SIG-M5 (cell line): ENCODE measurements around the gene KCNQ1.

Experiments
- DNase-seq: peaks from one replicate; lab custom pipeline; 2025; lab: John Stamatoyannopoulos, UW

The KCNQ1 gene

DNA sequence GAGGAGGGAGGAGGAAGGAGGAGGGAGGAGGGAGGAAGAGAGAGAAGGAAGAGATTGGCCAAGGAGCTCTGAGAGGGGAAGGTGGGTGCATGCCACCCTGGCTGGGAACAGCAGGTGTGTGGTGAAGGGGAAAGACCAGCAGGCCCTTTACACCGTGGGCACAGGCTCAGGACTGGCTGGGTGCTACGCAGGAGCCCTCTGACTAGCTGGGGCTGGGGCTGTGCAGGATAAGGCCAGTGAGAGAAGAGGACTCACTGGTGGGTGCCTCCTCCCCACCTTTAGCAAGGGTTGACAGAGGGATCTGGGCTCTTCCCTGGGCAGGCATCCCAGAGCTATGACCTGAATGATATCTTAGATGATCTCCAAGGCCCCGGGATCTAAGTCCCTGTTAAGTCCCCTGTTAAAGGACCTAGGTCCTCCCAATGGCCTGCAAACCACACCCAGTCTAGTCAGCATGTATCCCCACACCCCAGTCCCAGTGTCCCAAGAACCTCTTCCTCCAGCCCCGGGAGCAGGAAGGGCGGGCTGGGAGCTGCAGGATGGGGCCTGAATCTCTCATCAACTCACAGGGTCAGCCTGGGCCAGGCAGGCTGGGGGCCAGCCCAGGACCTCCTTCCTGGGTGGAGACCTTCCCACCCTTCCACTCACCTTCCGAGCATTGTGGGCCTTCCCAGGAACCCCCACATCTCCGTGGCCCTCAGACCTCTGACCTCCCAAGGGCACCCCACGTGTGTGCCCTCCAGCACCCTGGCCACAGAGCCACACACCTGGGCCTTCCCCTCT lies 385.4 kb downstream of the KCNQ1 start:
- DNase-seq: no peak

DNA sequence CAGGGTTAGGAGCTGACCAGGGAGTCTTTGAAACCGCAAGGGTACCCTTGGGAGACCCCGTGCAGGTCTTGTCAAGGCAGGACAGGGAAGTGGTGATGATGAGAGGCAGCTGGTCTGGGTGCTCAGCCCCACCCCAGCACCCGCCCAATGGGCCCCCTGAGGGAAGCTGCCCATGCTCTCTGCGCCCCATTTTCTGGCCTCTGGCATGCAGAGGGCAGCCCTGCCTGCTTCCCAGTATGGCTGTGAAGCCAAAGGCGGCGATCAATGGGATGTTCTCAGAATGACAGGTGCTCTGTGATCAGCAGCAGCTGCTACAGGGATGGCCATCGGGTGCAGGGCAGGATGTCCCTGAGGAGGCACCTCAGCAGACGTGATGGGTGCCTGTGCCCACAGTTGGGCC lies 386.1 kb downstream of the KCNQ1 start:
- no peak for DNase-seq

GRCh38 chr11:2831781-2832532 lies 387.1 kb downstream of the KCNQ1 start:
- no peak for DNase-seq

- DNase-seq: no peak
Observed at GRCh38 chr11:2832533-2833020, 387.8 kb downstream of the KCNQ1 start.

GRCh38 chr11:2833051-2833715 lies 388.4 kb downstream of the KCNQ1 start:
- DNase-seq: no peak

- no peak for DNase-seq
Observed at GRCh38 chr11:2833716-2834502, 389.1 kb downstream of the KCNQ1 start.

GRCh38 chr11:2834503-2835273 lies 389.9 kb downstream of the KCNQ1 start:
- no peak for DNase-seq

- DNase-seq: no peak
Observed at GRCh38 chr11:2835296-2835695, 390.5 kb downstream of the KCNQ1 start.

DNA sequence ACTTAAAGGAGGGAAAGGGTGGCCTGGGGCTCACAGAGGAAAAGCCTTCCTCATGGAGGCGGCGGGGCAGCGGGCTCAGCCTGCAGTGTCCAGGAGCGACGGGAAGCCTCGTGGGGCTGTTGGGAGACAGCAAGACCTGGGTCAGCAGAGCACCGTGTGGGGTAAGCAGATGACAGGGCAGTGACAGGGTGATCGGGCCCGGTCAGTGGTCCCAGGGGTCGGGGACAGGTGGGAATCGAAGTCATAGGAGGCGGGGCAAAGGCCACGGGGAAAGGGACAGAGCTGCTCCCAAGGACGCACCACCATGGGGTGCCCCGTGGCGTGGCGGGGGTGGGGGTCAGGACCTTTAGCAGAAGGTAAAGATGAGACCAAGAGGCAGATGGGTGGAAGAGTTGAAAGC lies 390.9 kb downstream of the KCNQ1 start:
- DNase-seq: no peak

DNA sequence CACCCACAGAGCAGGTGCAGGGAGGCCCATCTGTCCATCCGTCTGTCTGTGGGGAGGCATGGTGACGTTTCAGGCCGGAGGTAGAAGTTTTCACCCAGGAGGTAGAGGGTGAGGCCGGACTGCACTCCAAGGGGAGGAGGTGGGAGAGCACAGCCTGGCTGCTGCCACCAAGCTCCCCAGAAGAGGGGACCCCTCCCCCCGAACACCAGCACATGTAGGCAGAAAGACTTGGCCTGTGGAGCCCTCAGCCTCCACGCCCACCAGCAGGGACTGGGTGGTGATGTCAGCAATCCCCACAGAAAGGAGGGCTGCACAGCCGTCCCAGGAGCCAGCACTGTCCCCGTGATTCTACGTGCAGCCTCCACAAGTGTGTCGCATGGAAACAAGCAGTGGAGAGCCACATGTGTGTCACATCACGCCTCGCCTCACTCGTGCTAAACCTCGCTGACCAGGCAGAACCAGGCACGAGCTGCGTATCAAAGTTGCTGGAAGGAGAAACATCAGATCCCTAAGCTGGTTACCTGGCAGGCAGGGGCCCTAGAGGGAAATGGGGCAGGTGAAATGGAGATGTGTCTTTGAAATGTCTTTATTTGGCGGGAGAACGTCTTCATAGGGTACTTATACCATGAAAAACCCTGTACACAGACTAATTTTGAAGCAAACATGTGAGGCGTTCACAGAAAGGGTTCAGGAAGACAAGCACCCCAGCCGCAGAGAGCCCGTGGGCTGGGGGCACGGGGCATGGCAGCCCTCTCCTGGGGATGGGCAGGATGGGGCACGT lies 391.7 kb downstream of the KCNQ1 start:
- DNase-seq: no peak

- no peak for DNase-seq
Observed at GRCh38 chr11:2837096-2837601, 392.3 kb downstream of the KCNQ1 start.

DNA sequence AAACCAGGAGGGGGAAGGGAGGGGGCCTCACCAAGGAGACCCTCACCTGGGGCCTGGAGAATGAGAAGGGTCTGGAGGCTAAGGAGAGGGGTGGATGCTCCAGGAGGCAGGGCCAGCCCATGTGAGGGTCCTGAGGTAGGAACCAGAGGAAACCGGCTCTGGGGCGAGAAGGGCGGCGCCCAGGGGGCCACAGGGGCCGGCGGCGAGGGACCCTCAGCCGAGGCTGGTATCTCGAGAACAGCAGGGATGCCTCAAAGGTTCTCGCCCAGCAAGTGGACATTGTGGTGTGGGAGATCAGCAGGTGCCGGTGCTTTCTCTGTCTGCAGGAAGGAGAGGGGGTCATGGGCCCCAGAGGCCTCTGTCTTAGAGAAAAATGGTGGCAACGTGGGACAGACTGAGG lies 392.8 kb downstream of the KCNQ1 start:
- DNase-seq: no peak

DNA sequence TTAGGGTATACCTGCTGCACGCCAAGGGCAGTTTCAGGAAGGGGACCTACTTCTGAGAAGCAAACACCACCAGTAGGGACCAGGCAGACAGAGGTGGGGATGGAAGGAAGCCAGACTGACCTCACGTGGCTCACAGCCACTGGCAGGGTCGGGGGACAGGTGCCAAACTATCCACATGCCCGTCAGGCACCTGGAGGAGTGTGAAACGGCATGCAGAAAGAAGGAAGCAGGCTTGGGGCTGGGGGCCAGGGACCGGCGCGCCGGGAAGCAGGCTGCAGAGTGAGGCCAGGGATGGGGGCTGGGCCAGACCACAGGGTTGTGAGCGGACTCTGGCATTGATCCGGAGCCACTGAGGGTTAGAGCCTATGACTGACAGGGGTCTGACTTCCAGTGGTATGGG lies 393.3 kb downstream of the KCNQ1 start:
- no peak for DNase-seq

- no peak for DNase-seq
Observed at GRCh38 chr11:2838676-2839294, 394.0 kb downstream of the KCNQ1 start.

GRCh38 chr11:2839395-2839943 lies 394.7 kb downstream of the KCNQ1 start:
- no peak for DNase-seq

- DNase-seq: no peak
Observed at GRCh38 chr11:2841411-2842190, 396.8 kb downstream of the KCNQ1 start.

DNA sequence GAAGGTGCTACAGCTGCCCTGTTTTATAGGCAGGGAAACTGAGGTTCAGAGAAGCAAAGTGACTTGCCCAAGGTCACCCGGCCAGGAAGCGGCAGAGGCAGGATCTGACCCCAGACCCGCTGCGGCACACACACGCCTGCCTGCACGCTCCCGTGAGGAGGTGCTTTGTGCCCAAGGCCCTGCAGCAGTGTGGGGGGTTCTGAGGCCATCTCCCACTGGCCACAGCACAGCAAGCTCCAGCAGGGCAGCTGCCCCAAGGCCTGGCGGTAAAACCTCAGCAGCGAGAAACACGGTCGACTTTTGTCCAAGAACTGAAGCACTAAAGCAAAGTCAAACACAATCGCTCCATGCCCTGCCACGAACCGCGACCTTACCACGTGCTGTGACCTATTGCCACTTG lies 398.1 kb downstream of the KCNQ1 start:
- no peak for DNase-seq

DNA sequence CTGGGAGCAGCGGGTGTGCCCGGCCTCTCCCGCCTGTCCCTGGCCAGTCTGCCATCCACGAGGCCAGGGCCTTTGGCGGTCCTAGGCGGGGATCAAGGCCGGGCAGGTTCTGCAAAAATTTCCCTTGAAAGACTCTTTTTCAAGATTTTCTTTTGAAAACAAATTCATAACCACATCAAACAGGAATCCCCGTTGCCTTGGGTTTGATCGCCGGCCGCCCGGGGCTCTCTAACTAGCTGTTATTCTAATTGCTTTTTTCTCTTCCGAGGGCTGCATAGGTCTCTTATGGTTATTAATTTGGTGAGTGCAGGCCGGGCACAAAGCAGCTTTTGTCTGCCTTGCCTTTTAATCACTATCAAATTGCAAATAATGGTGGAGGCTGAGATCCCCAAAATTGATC lies 398.7 kb downstream of the KCNQ1 start:
- no peak for DNase-seq
